SK-N-SH (cell line): Measurements from ENCODE around the gene LACTBL1. TPM values are rescaled to one million over a fixed set of nuclear protein-coding genes. Genes with fewer than 3 reads are reported as not detected.

Experiments
- CTCF ChIA-PET: fragments of 300-600, 350-600 bp; formaldehyde crosslinking; extraction: SDS; loops from one replicate; lab custom pipeline; 2021; lab: Yijun Ruan, JAX
- POLR2A ChIA-PET: fragments of 350-600 bp; sonication (Branson Sonifier 250); formaldehyde crosslinking; extraction: SDS; loops from one replicate; lab custom pipeline; 2020; ENCODE audit warnings: antibody characterized with exemption, inconsistent platforms; lab: Yijun Ruan, JAX
- DNase-seq: peaks from one replicate; pipeline ENCODE4 v3.0.0; 2012
- H2AFZ ChIP-seq: fragments of 200-600 bp; sonication (generic); 2 replicates; pipeline ENCODE4 v1.8.1; 2016; ENCODE audit warnings: antibody characterized with exemption, mild to moderate bottlenecking, low read depth
- H3F3A ChIP-seq: fragments of 200-600 bp; sonication (generic); replicated peaks from 2 replicates; pipeline ENCODE3; 2016; ENCODE audit warnings: antibody characterized with exemption, mild to moderate bottlenecking; ENCODE audit not compliant: insufficient read depth
- H3K27ac ChIP-seq, 2 experiments: fragments of 200-500 bp in 1 of 2; fragments of 200-600 bp in 1 of 2; sonication (Bioruptor generic) in 1 of 2; sonication (generic), shearing (Covaris generic) in 1 of 2; 2 replicates each; pipeline versions ENCODE4 v1.5.1 to v1.6.1; 2014 to 2016; ENCODE audit warnings: low read depth in 2 of 2, inconsistent platforms in 1 of 2, low read length in 1 of 2, mild to moderate bottlenecking in 1 of 2, mixed read lengths in 1 of 2
- H3K27me3 ChIP-seq: fragments of 200-600 bp; sonication (generic), shearing (Covaris generic); 2 replicates; pipeline ENCODE4 v1.6.1; 2016; ENCODE audit warnings: mixed run types; ENCODE audit not compliant: insufficient read depth
- H3K36me3 ChIP-seq, 2 experiments: fragments of 200-500 bp in 1 of 2; fragments of 200-600 bp in 1 of 2; sonication (Bioruptor generic) in 1 of 2; sonication (generic) in 1 of 2; replicated peaks in 1 of 2; 2 replicates each; pipeline versions ENCODE3 to v1.5.1; 2014 to 2016; ENCODE audit warnings: low read length in 1 of 2, mild to moderate bottlenecking in 1 of 2; ENCODE audit not compliant: insufficient read depth in 2 of 2, control insufficient read depth in 1 of 2
- H3K4me1 ChIP-seq, 2 experiments: fragments of 200-500 bp in 1 of 2; fragments of 200-600 bp in 1 of 2; sonication (Bioruptor generic) in 1 of 2; sonication (generic), shearing (Covaris generic) in 1 of 2; 2 replicates each; pipeline versions ENCODE4 v1.5.1 to v1.6.1; 2014 to 2016; ENCODE audit warnings: low read depth in 1 of 2, low read length in 1 of 2, mixed run types in 1 of 2; ENCODE audit not compliant: insufficient read depth in 2 of 2, control insufficient read depth in 1 of 2
- H3K4me2 ChIP-seq: fragments of 200-600 bp; sonication (generic), shearing (Covaris generic); 2 replicates; pipeline ENCODE4 v1.6.1; 2017; ENCODE audit warnings: mixed run types
- H3K4me3 ChIP-seq, 2 experiments: fragments of 200-500 bp in 1 of 2; fragments of 200-600 bp in 1 of 2; sonication (Bioruptor generic) in 1 of 2; sonication (generic), shearing (Covaris generic) in 1 of 2; 2 replicates each; pipeline versions ENCODE4 v1.5.1 to v1.8.1; 2014 to 2016; ENCODE audit warnings: low read depth in 2 of 2, inconsistent platforms in 1 of 2, low read length in 1 of 2, mild to moderate bottlenecking in 1 of 2, mixed read lengths in 1 of 2, moderate library complexity in 1 of 2
- H3K79me2 ChIP-seq: fragments of 200-600 bp; sonication (generic); 2 replicates; pipeline ENCODE4 v1.8.1; 2017; ENCODE audit warnings: mild to moderate bottlenecking; ENCODE audit not compliant: insufficient read depth
- H3K9ac ChIP-seq: fragments of 200-600 bp; sonication (generic); 2 replicates; pipeline ENCODE4 v1.6.1; 2017; ENCODE audit warnings: mixed run types
- H3K9me2 ChIP-seq: fragments of 200-600 bp; sonication (generic); 2 replicates; pipeline ENCODE4 v1.6.1; 2017; ENCODE audit warnings: mixed run types
- H3K9me3 ChIP-seq: fragments of 200-600 bp; sonication (generic); 2 replicates; pipeline ENCODE4 v1.6.1; 2017; ENCODE audit warnings: mixed run types, mild to moderate bottlenecking, moderate library complexity
- H4K20me1 ChIP-seq: fragments of 200-600 bp; sonication (generic); 2 replicates; pipeline ENCODE4 v1.6.1; 2017; ENCODE audit warnings: mild to moderate bottlenecking, mixed run types; ENCODE audit not compliant: insufficient read depth
- EP300 ChIP-seq, 2 experiments: IDR thresholded peaks; 2 replicates each; pipeline versions ENCODE4 v1.4.0 to v1.6.1; 2012; ENCODE audit warnings: borderline replicate concordance in 1 of 2, low read depth in 1 of 2, low read length in 1 of 2
- FOXJ3 ChIP-seq: sonication (generic); formaldehyde crosslinking; IDR thresholded peaks from 2 replicates; pipeline ENCODE4 v1.5.1; 2020; ENCODE audit warnings: mild to moderate bottlenecking, missing genetic modification reagents
- MXI1 ChIP-seq: IDR thresholded peaks from 2 replicates; pipeline ENCODE4 v1.6.1; 2012; ENCODE audit warnings: mild to moderate bottlenecking, low read depth, low read length, improper control_type of control experiment
- NFIC ChIP-seq: IDR thresholded peaks from 2 replicates; pipeline ENCODE4 v1.4.0; 2012; ENCODE audit warnings: borderline replicate concordance
- NRF1 ChIP-seq: IDR thresholded peaks from 2 replicates; pipeline ENCODE4 v1.6.1; 2012; ENCODE audit warnings: low read depth, mild to moderate bottlenecking, low read length
- PBX3 ChIP-seq: IDR thresholded peaks from 2 replicates; pipeline ENCODE4; 2012
- POLR2AphosphoS5 ChIP-seq: IDR thresholded peaks from 2 replicates; pipeline ENCODE4 v1.6.1; 2012; ENCODE audit warnings: low read depth, low read length
- RCOR1 ChIP-seq: fragments of 150-350 bp; IDR thresholded peaks from 2 replicates; pipeline ENCODE4 v1.6.1; 2017; ENCODE audit warnings: antibody characterized with exemption, low read length
- RFX5 ChIP-seq: IDR thresholded peaks from 2 replicates; pipeline ENCODE4 v1.6.1; 2012; ENCODE audit warnings: mild to moderate bottlenecking, improper control_type of control experiment, low read length
- SIN3A ChIP-seq: IDR thresholded peaks from 2 replicates; pipeline ENCODE4 v1.6.1; 2012; ENCODE audit warnings: low read depth, mild to moderate bottlenecking, low read length, moderate library complexity, borderline replicate concordance
- SMC3 ChIP-seq: IDR thresholded peaks from 2 replicates; pipeline ENCODE4 v1.6.1; 2012; ENCODE audit warnings: low read depth, low read length, improper control_type of control experiment
- TAF1 ChIP-seq: IDR thresholded peaks from 2 replicates; pipeline ENCODE4 v1.6.1; 2012; ENCODE audit warnings: low read depth, mild to moderate bottlenecking, low read length, moderate library complexity, borderline replicate concordance
- TCF12 ChIP-seq: IDR thresholded peaks from 2 replicates; pipeline ENCODE4 v1.4.0; 2012
- TEAD4 ChIP-seq: IDR thresholded peaks from 2 replicates; pipeline ENCODE4 v1.4.0; 2012; ENCODE audit warnings: mild to moderate bottlenecking, borderline replicate concordance; ENCODE audit not compliant: insufficient read depth
- YY1 ChIP-seq: IDR thresholded peaks from 2 replicates; pipeline ENCODE4 v1.4.0; 2012; ENCODE audit warnings: low read depth, mild to moderate bottlenecking
- WGBS: methylation state at CpG from one replicate; pipeline ENCODE4 v1.1.6; 2017; ENCODE audit warnings: low lambda C conversion rate; 5-methylcytosine and 5-hydroxymethylcytosine counted together
- polyA plus RNA-seq, 3 experiments: library from polyadenylated mRNA; depleted of rRNA; stranded (reverse); fragments of >200 nt; gene quantifications; 2 replicates each; pipeline ENCODE4 v1.2.3, GENCODE V29; 2012
- TF ChIP-seq, protein P1 (sequence below): IDR thresholded peaks from 2 replicates; pipeline ENCODE4 v1.4.0; 2012; ENCODE audit warnings: low read depth
- TF ChIP-seq, protein P2 (sequence below): fragments of 200-600 bp; sonication (generic); IDR thresholded peaks from 2 replicates; pipeline ENCODE4 v1.6.1; 2017; ENCODE audit warnings: antibody characterized with exemption, mild to moderate bottlenecking, moderate library complexity

LACTBL1 gene
- polyA plus RNA-seq, 1 of the 3 experiments (the other 2 are of a cell fraction): not detected

- peak; percentile 58 for DNase-seq
- WGBS: 4% methylated on average over 5 of the region's 5 CpGs
- Histone ChIP-seq H3K27ac (peak overlapping the region in 1 of 2 experiments; percentile 54; a peak in 2 of 4 replicates), H3K4me1 (peaks cover 5 to 13% of the 10 kb centered on the region in 2 experiments; a peak in 2 of 4 replicates), H3F3A (no peaks in the 10 kb centered on the region), H3K36me3 (no peaks in the 10 kb centered on the region), H3K27me3 (no peaks in the 10 kb centered on the region), H3K4me3 (no peak overlapping the region), H3K9ac (no peak overlapping the region), H3K9me3 (no peaks in the 10 kb centered on the region), H2AFZ (no peak overlapping the region), H3K9me2 (no peaks in the 10 kb centered on the region), H3K4me2 (peak overlapping the region; percentile 54), H4K20me1 (no peaks in the 10 kb centered on the region), H3K79me2 (no peaks in the 10 kb centered on the region)
- POLR2A ChIA-PET: no interaction called here
- 0 out of 2 replicates have a peak, but pooled peaks have one; percentile 8 for TF ChIP-seq RCOR1
- no peak for TF ChIP-seq TEAD4
- no peak for TF ChIP-seq YY1
- TF ChIP-seq, protein P1, sequence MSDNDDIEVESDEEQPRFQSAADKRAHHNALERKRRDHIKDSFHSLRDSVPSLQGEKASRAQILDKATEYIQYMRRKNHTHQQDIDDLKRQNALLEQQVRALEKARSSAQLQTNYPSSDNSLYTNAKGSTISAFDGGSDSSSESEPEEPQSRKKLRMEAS: 0 out of 2 replicates have a peak, but pooled peaks have one; percentile 27
- peak; percentile 42 for TF ChIP-seq NFIC
- 0 out of 4 replicates have a peak, but pooled peaks of 1 of the 2 experiments have one; percentile 8 for TF ChIP-seq EP300 (IDR thresholded peaks at IDR 0.05; ENCODE audit: borderline replicate concordance in 1 of 2, low read depth in 1 of 2, low read length in 1 of 2)
- TF ChIP-seq, protein P2, sequence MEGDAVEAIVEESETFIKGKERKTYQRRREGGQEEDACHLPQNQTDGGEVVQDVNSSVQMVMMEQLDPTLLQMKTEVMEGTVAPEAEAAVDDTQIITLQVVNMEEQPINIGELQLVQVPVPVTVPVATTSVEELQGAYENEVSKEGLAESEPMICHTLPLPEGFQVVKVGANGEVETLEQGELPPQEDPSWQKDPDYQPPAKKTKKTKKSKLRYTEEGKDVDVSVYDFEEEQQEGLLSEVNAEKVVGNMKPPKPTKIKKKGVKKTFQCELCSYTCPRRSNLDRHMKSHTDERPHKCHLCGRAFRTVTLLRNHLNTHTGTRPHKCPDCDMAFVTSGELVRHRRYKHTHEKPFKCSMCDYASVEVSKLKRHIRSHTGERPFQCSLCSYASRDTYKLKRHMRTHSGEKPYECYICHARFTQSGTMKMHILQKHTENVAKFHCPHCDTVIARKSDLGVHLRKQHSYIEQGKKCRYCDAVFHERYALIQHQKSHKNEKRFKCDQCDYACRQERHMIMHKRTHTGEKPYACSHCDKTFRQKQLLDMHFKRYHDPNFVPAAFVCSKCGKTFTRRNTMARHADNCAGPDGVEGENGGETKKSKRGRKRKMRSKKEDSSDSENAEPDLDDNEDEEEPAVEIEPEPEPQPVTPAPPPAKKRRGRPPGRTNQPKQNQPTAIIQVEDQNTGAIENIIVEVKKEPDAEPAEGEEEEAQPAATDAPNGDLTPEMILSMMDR: no peak
- 0 out of 2 replicates have a peak, but pooled peaks have one; percentile 50 for TF ChIP-seq FOXJ3 (CRISPR knock-in tag)
- no peak for TF ChIP-seq POLR2AphosphoS5
- no peak for TF ChIP-seq NRF1
- peak; percentile 61 for TF ChIP-seq PBX3
- TF ChIP-seq MXI1: peak; percentile 84
- TF ChIP-seq TCF12: peak; percentile 33; the same call in 1 of the 2 replicates
- CTCF ChIA-PET: interaction anchor here (1.4 kb wide), 1 partner anchor 304 kb away, joined by 3 read pairs; no protein-coding TSS in a partner anchor
These were observed 3.4 kb downstream of the LACTBL1 start for GRCh38 chr1:22969304-22969709.

GRCh38 chr1:22967833-22968232 is 4.8 kb downstream of the LACTBL1 start:
- Histone ChIP-seq H3K36me3 (no peaks in the 10 kb centered on the region), H3K4me3 (no peak overlapping the region), H3K9ac (no peak overlapping the region), H3K27ac (no peak overlapping the region), H3K9me3 (no peaks in the 10 kb centered on the region), H2AFZ (no peak overlapping the region), H3K79me2 (no peaks in the 10 kb centered on the region), H3F3A (no peaks in the 10 kb centered on the region), H4K20me1 (no peaks in the 10 kb centered on the region), H3K4me2 (no peak overlapping the region), H3K4me1 (peaks cover 5 to 13% of the 10 kb centered on the region in 2 experiments; a peak in 2 of 4 replicates), H3K27me3 (no peaks in the 10 kb centered on the region), H3K9me2 (no peaks in the 10 kb centered on the region)
- TF ChIP-seq TAF1: no peak
- no peak for TF ChIP-seq RFX5
- no peak for TF ChIP-seq SIN3A
- TF ChIP-seq TEAD4: no peak
- TF ChIP-seq, protein P1: no peak
- TF ChIP-seq NFIC: no peak
- no peak for TF ChIP-seq POLR2AphosphoS5
- no peak for TF ChIP-seq SMC3
- no peak for TF ChIP-seq FOXJ3 (CRISPR knock-in tag)
- no peak for TF ChIP-seq RCOR1
- no peak for DNase-seq
- POLR2A ChIA-PET: no interaction called here
- CTCF ChIA-PET: interaction anchor here (1.1 to 1.2 kb wide), 2 partner anchors 9 to 123 kb away, joined by 3 read pairs; no protein-coding TSS in a partner anchor
- WGBS: 39% methylated on average over 2 of the region's 2 CpGs
